Esophagus squamous epithelium (tissue), 5 donors: ENCODE results near the gene DAAM1. TPM values are rescaled to one million over a fixed set of nuclear protein-coding genes. Genes with fewer than 3 reads are reported as not detected.
A peak's percentile ranks its signal among the peaks of the same experiment; 100 is the strongest.

ENCODE experiments used
- DNase-seq: peaks from one replicate; lab custom pipeline; 2025; lab: John Stamatoyannopoulos, UW
- H3K27ac ChIP-seq, 4 donors: fragments of 200-600 bp; sonication (generic); one replicate each; pipeline ENCODE4 v1.5.1; 2016 to 2019; ENCODE audit warnings: mild to moderate bottlenecking in 1 of 4
- H3K27me3 ChIP-seq, 4 donors: fragments of 200-600 bp; sonication (generic); 1 replicate in 3 of 4; 2 replicates in 1 of 4; pipeline versions ENCODE4 v1.5.1 to v1.6.0; 2017 to 2021; ENCODE audit warnings: antibody characterized with exemption in 1 of 4
- H3K36me3 ChIP-seq, 3 donors: fragments of 200-600 bp; sonication (generic); one replicate each; pipeline ENCODE4 v1.5.1; 2016 to 2019
- H3K4me1 ChIP-seq, 3 donors: fragments of 200-600 bp; sonication (generic); one replicate each; pipeline ENCODE4 v1.5.1; 2017 to 2019
- H3K4me3 ChIP-seq, 4 donors: fragments of 200-600 bp; sonication (generic); 1 replicate in 3 of 4; 2 replicates in 1 of 4; pipeline ENCODE4 v1.5.1; 2016 to 2019; ENCODE audit warnings: mild to moderate bottlenecking in 2 of 4, moderate library complexity in 1 of 4
- H3K9me3 ChIP-seq, 3 donors: fragments of 200-600 bp; sonication (generic); one replicate each; pipeline ENCODE4 v1.5.1; 2016 to 2019
- CTCF ChIP-seq, 6 experiments: fragments of 450-650 bp in 4 of 6; fragments of 200-600 bp in 2 of 6; sonication (generic) in 2 of 6; IDR thresholded peaks; one replicate each; pipeline ENCODE4 v1.5.1; 2016 to 2019; ENCODE audit warnings: antibody characterized with exemption in 6 of 6, mild to moderate bottlenecking in 4 of 6, moderate library complexity in 4 of 6
- POLR2A ChIP-seq, 4 donors: fragments of 450-650 bp; IDR thresholded peaks; one replicate each; pipeline ENCODE4 v1.6.1; 2017; ENCODE audit warnings: antibody characterized with exemption in 4 of 4, mild to moderate bottlenecking in 4 of 4, moderate library complexity in 3 of 4
- WGBS, 2 donors: methylation state at CpG; one replicate each; pipeline ENCODE4 v1.1.5; 2018; 5-methylcytosine and 5-hydroxymethylcytosine counted together
- intact Hi-C: fragments of 100-400 bp; cut with DNase I; formaldehyde crosslinking; loops from one replicate; pipeline ENCODE4 v1.15.0; 2022
- total RNA-seq, 4 donors: library from RNA; depleted of rRNA; stranded (reverse); fragments of >200 nt; gene quantifications; one replicate each; pipeline ENCODE4 v1.1.0, GENCODE V29; 2016
- donor health status: DM: yes; HTN: yes; CAD: no.

DAAM1 gene
- total RNA-seq, 4 donors from 2014 or later, result 47.2 to 91.7 (median 64.0) TPM

GRCh38 chr14:59276235-59276634 lies 87.8 kb downstream of the DAAM1 start:
- TF ChIP-seq CTCF (IDR thresholded peaks at IDR 0.05), result no peak
- DNase-seq, result no peak

GRCh38 chr14:59277659-59278058 lies 89.2 kb downstream of the DAAM1 start:
- intact Hi-C loops, result no loop called here
- no peak for DNase-seq
- no peaks in the 10 kb centered on the region for H3K9me3 ChIP-seq
- no peak for TF ChIP-seq POLR2A (IDR thresholded peaks at IDR 0.05)
- no peak for TF ChIP-seq CTCF (IDR thresholded peaks at IDR 0.05)
- no peaks in the 10 kb centered on the region for H3K36me3 ChIP-seq
- peaks cover 28 to 69% (median 48%) of the 10 kb centered on the region in 3 donors for H3K4me1 ChIP-seq
- H3K27ac ChIP-seq, result peak overlapping the region in 2 of 4 donors; percentile 23 to 52
- H3K27me3 ChIP-seq, result no peaks in the 10 kb centered on the region
- 85 to 88% methylated on average over 2 of the region's 2 CpGs for WGBS, 2 donors
- H3K4me3 ChIP-seq, result no peak overlapping the region

More at GRCh38 chr14:59276235-59276634, 87.8 kb downstream of the DAAM1 start:
- Histone ChIP-seq H3K9me3 (no peaks in the 10 kb centered on the region), H3K27me3 (no peaks in the 10 kb centered on the region), H3K27ac (peak overlapping the region; percentile 45 to 75 (median 58)), H3K4me1 (peaks cover 16 to 64% (median 35%) of the 10 kb centered on the region in 3 donors), H3K4me3 (no peak overlapping the region), H3K36me3 (no peaks in the 10 kb centered on the region)
- intact Hi-C loops, result no loop called here

GRCh38 chr14:59278111-59278510 lies 89.6 kb downstream of the DAAM1 start:
- WGBS, 2 donors, result 35 to 56% methylated on average over 2 of the region's 2 CpGs
- peak overlapping the region in 2 of 4 donors; percentile 23 to 52 for H3K27ac ChIP-seq
- intact Hi-C loops, result no loop called here

GRCh38 chr14:59280961-59281360 lies 92.5 kb downstream of the DAAM1 start:
- DNase-seq, result no peak
- Histone ChIP-seq H3K9me3 (no peaks in the 10 kb centered on the region), H3K4me1 (peaks cover 17 to 47% (median 28%) of the 10 kb centered on the region in 3 donors), H3K36me3 (no peaks in the 10 kb centered on the region), H3K27me3 (no peaks in the 10 kb centered on the region), H3K4me3 (no peak overlapping the region), H3K27ac (no peak overlapping the region)
- no peak for TF ChIP-seq POLR2A (IDR thresholded peaks at IDR 0.05)
- TF ChIP-seq CTCF (IDR thresholded peaks at IDR 0.05), result no peak
- intact Hi-C loops, result no loop called here
- 84 to 89% methylated on average over 5 of the region's 5 CpGs for WGBS, 2 donors

More at GRCh38 chr14:59278111-59278510, 89.6 kb downstream of the DAAM1 start:
- H3K4me3 ChIP-seq, result no peak overlapping the region
- no peaks in the 10 kb centered on the region for H3K9me3 ChIP-seq
- TF ChIP-seq CTCF (IDR thresholded peaks at IDR 0.05) (no peak), POLR2A (IDR thresholded peaks at IDR 0.05) (no peak)
- H3K36me3 ChIP-seq, result no peaks in the 10 kb centered on the region
- no peak for DNase-seq
- H3K27me3 ChIP-seq, result no peaks in the 10 kb centered on the region
- H3K4me1 ChIP-seq, result peaks cover 29 to 72% (median 48%) of the 10 kb centered on the region in 3 donors

- Histone ChIP-seq H3K27ac (peak overlapping the region in 3 of 4 donors; percentile 44 to 60 (median 54)), H3K36me3 (no peaks in the 10 kb centered on the region), H3K27me3 (no peaks in the 10 kb centered on the region), H3K4me3 (no peak overlapping the region), H3K4me1 (peaks cover 13 to 39% (median 24%) of the 10 kb centered on the region in 3 donors), H3K9me3 (no peaks in the 10 kb centered on the region)
- intact Hi-C loops, result no loop called here
- no peak for DNase-seq
- TF ChIP-seq POLR2A (IDR thresholded peaks at IDR 0.05), result no peak
- no peak for TF ChIP-seq CTCF (IDR thresholded peaks at IDR 0.05)
- 47 to 70% methylated on average over 3 of the region's 3 CpGs for WGBS, 2 donors
Observed at GRCh38 chr14:59281609-59282377, 93.3 kb downstream of the DAAM1 start.
